Hepatocyte (in vitro differentiated cells): ENCODE measurements around the gene CERS3. TPM values are rescaled to one million over a fixed set of nuclear protein-coding genes. Genes with fewer than 3 reads are reported as not detected.

Experiments used
- DNase-seq: peaks from one replicate; pipeline ENCODE4 v3.0.0-alpha.2; 2016; ENCODE audit warnings: low spot score
- H2AFZ ChIP-seq: fragments of 200-600 bp; sonication (generic); 2 replicates; pipeline ENCODE4 v1.6.0; 2016; ENCODE audit warnings: antibody characterized with exemption, mild to moderate bottlenecking
- H3K27ac ChIP-seq: fragments of 200-600 bp; sonication (generic); 2 replicates; pipeline ENCODE4 v1.5.1; 2016; ENCODE audit warnings: mild to moderate bottlenecking
- H3K27me3 ChIP-seq: fragments of 200-600 bp; sonication (generic); 2 replicates; pipeline ENCODE4 v1.6.1; 2016
- H3K36me3 ChIP-seq: fragments of 200-600 bp; sonication (generic); replicated peaks from 2 replicates; pipeline ENCODE4 v1.5.1; 2016; ENCODE audit warnings: low read depth; ENCODE audit not compliant: insufficient read depth
- H3K4me1 ChIP-seq: fragments of 200-600 bp; sonication (generic); 2 replicates; pipeline ENCODE4 v1.5.1; 2016; ENCODE audit warnings: mild to moderate bottlenecking, moderate library complexity; ENCODE audit not compliant: insufficient read depth
- H3K4me2 ChIP-seq: fragments of 200-600 bp; sonication (generic); 2 replicates; pipeline ENCODE4 v1.6.0; 2016
- H3K4me3 ChIP-seq: fragments of 200-600 bp; sonication (generic); 2 replicates; pipeline ENCODE4 v1.5.1; 2016; ENCODE audit warnings: mild to moderate bottlenecking
- H3K79me2 ChIP-seq: fragments of 200-600 bp; sonication (generic); 2 replicates; pipeline ENCODE4 v1.6.0; 2017; ENCODE audit warnings: mild to moderate bottlenecking
- H3K9me2 ChIP-seq: fragments of 200-600 bp; sonication (generic); replicated peaks from 2 replicates; pipeline ENCODE4 v1.6.0; 2017; ENCODE audit warnings: mild to moderate bottlenecking; ENCODE audit not compliant: insufficient read depth
- H3K9me3 ChIP-seq: fragments of 200-600 bp; sonication (generic); 2 replicates; pipeline ENCODE4 v1.5.1; 2016; ENCODE audit warnings: low read depth, mild to moderate bottlenecking
- H4K20me1 ChIP-seq: fragments of 200-600 bp; sonication (generic); 2 replicates; pipeline ENCODE4 v1.6.0; 2016; ENCODE audit warnings: mild to moderate bottlenecking; ENCODE audit not compliant: insufficient read depth, poor library complexity, severe bottlenecking
- EZH2 ChIP-seq: fragments of 200-600 bp; sonication (generic); IDR thresholded peaks from 2 replicates; pipeline ENCODE4 v1.6.1; 2016; ENCODE audit warnings: antibody characterized with exemption, mild to moderate bottlenecking, borderline replicate concordance
- EZH2phosphoT487 ChIP-seq: fragments of 200-600 bp; sonication (generic); IDR thresholded peaks from one replicate; pipeline ENCODE4 v1.6.1; 2018; ENCODE audit warnings: antibody characterized with exemption, mild to moderate bottlenecking, low read depth, moderate library complexity; ENCODE audit not compliant: unreplicated experiment, severe bottlenecking
- WGBS: methylation state at CpG from one replicate; pipeline ENCODE4 v1.1.6; 2016; ENCODE audit warnings: low lambda C conversion rate; ENCODE audit errors: missing lambda C conversion rate; 5-methylcytosine and 5-hydroxymethylcytosine counted together
- polyA plus RNA-seq: library from polyadenylated mRNA; unstranded; fragments of >200 nt; fragmentation: Nextera tagmentation; extraction: Ambion mirVana; gene quantifications from 2 replicates; pipeline ENCODE4 v1.2.1, GENCODE V29; 2016
- small RNA-seq: library from RNA; depleted of rRNA; stranded (forward); fragments of <200 nt; gene quantifications from one replicate; pipeline ENCODE3, GENCODE V24; 2014
- total RNA-seq: library from RNA; depleted of rRNA; stranded (reverse); fragments of >200 nt; gene quantifications from 2 replicates; pipeline ENCODE4 v1.2.3, GENCODE V29; 2014
- TF ChIP-seq, protein P1 (sequence below): fragments of 200-600 bp; sonication (generic); IDR thresholded peaks from 2 replicates; pipeline ENCODE4 v1.5.1; 2016; ENCODE audit warnings: antibody characterized with exemption, mild to moderate bottlenecking; ENCODE audit not compliant: poor library complexity

The CERS3 gene
- total and polyA plus RNA-seq, 2 experiments from 2014 or later, result 0.53 TPM; not detected in 1

DNA sequence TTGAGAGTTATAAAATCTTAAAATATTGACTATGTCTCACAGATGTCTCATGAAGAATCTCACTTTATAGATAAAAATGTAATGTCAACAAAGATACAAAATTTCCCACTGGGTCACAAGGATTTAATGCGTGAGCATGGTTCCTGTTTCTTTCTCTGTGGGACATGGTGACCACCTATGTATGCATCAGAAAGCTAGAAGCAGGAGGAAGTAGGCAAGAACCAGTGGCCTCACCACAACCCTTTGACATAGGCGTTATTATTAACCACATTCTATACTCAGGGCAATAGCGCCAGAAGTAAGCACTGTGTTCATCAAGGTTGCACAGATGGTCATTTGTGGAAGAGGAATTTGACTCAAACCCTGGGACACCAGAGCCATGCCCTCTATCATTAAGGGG lies 175.3 kb downstream of the CERS3 start:
- Histone ChIP-seq H3K4me2 (no peak overlapping the region), H2AFZ (no peak overlapping the region), H3K27me3 (no peaks in the 10 kb centered on the region), H3K79me2 (no peaks in the 10 kb centered on the region), H4K20me1 (no peaks in the 10 kb centered on the region), H3K4me3 (no peak overlapping the region), H3K36me3 (no peaks in the 10 kb centered on the region), H3K27ac (no peak overlapping the region), H3K4me1 (peaks cover 8% of the 10 kb centered on the region), H3K9me3 (no peaks in the 10 kb centered on the region), H3K9me2 (no peaks in the 10 kb centered on the region)
- DNase-seq, result no peak
- TF ChIP-seq EZH2, result no peak
- 96% methylated on average over 3 of the region's 3 CpGs for WGBS

DNA sequence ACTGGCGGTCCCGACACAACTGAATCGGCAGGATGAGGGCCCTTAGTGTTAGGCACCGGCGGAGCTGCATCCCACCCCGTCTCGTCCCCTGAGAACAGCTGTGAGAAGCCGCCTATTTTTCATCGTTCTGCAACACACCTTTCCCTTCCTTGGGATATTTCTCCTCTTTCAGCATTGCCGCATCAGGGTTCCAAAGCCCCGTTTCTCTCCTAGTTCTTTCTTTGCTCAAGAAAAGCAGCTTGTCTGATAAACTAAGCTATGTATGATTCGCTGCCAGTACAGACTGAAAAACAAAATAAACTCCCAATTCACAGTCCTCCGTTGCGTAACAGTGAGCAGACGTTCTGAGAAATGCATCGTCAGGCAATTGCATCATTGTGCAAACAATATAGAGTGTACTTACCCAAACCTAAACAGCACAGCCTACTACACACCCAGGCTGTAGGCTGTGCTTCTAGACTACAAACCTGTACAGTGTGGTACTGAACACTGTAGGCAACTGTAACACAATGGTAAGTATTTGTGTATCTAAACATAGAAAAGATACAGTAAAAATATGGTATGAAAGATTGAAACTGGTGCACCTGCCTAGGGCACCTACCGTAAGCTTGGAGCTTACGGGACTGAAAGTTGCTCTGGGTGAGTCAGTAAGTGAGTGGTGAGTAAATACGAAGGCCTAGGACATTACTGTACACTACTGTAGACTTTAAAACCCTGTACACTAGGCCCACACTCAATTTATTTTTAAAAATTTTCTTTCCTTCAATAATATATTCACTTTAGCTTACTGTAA lies 178.1 kb downstream of the CERS3 start:
- H3K9me2 ChIP-seq, result no peaks in the 10 kb centered on the region
- no peak overlapping the region for H3K4me3 ChIP-seq
- TF ChIP-seq EZH2phosphoT487, result no peak
- no peak for TF ChIP-seq EZH2
- TF ChIP-seq, protein P1, sequence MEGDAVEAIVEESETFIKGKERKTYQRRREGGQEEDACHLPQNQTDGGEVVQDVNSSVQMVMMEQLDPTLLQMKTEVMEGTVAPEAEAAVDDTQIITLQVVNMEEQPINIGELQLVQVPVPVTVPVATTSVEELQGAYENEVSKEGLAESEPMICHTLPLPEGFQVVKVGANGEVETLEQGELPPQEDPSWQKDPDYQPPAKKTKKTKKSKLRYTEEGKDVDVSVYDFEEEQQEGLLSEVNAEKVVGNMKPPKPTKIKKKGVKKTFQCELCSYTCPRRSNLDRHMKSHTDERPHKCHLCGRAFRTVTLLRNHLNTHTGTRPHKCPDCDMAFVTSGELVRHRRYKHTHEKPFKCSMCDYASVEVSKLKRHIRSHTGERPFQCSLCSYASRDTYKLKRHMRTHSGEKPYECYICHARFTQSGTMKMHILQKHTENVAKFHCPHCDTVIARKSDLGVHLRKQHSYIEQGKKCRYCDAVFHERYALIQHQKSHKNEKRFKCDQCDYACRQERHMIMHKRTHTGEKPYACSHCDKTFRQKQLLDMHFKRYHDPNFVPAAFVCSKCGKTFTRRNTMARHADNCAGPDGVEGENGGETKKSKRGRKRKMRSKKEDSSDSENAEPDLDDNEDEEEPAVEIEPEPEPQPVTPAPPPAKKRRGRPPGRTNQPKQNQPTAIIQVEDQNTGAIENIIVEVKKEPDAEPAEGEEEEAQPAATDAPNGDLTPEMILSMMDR, result no peak
- no peaks in the 10 kb centered on the region for H3K27me3 ChIP-seq
- no peaks in the 10 kb centered on the region for H4K20me1 ChIP-seq
- whole genome bisulfite sequencing, result 43% methylated on average over 19 of the region's 19 CpGs
- peak overlapping the region; percentile 87 for H3K4me2 ChIP-seq
- peaks cover 8% of the 10 kb centered on the region for H3K4me1 ChIP-seq
- no peaks in the 10 kb centered on the region for H3K9me3 ChIP-seq
- H3K79me2 ChIP-seq, result no peaks in the 10 kb centered on the region
- peak overlapping the region; percentile 94 for H3K27ac ChIP-seq
- H3K36me3 ChIP-seq, result no peaks in the 10 kb centered on the region
- DNase-seq, result peak; percentile 73
- H2AFZ ChIP-seq, result peak overlapping the region; percentile 61

Small RNA genes within 50 kb of the gene (small RNA-seq; reads per million reads assigned to genes)
- gene RNU6-181P (not detected), gene RNU6-322P (not detected)

Other genes starting within 250 kb of the CERS3 start
- gene ADAMTS17, start 187.0 kb downstream of the CERS3 start, total RNA-seq, result 2.7 and 3.7 TPM in 2 replicates
- gene ADAMTS17, start 187.0 kb downstream of the CERS3 start, polyA plus RNA-seq, result 4.4 TPM in 2 replicates
- 26.3 and 38.0 TPM in 2 replicates for gene LINS1, start 73.2 kb upstream of the CERS3 start, total RNA-seq
- gene LINS1, start 73.2 kb upstream of the CERS3 start, polyA plus RNA-seq, result 3.2 and 8.1 TPM in 2 replicates
- 13.7 and 17.5 TPM in 2 replicates for gene ASB7, start 73.6 kb upstream of the CERS3 start, total RNA-seq
- gene ASB7, start 73.6 kb upstream of the CERS3 start, polyA plus RNA-seq, result 8.5 and 10.3 TPM in 2 replicates